GM12878 (cell line): ENCODE data around the gene KRT222. TPM values are rescaled to one million over a fixed set of nuclear protein-coding genes. Genes with fewer than 3 reads are reported as not detected.

ENCODE experiments used
- BRCA1 ChIP-seq: IDR thresholded peaks from 2 replicates; pipeline ENCODE4 v1.6.1; 2011; ENCODE audit warnings: low read depth, low read length, improper control_type of control experiment
- ETV6 ChIP-seq, 2 experiments: fragments of 450-650 bp in 1 of 2; IDR thresholded peaks in 1 of 2; conservative IDR thresholded peaks in 1 of 2; 2 replicates each; pipeline ENCODE4 v1.6.1; 2014; ENCODE audit warnings: antibody characterized with exemption in 1 of 2, borderline replicate concordance in 1 of 2, low read depth in 1 of 2, mild to moderate bottlenecking in 1 of 2, moderate library complexity in 1 of 2
- FOXK2 ChIP-seq: fragments of 450-650 bp; IDR thresholded peaks from 2 replicates; pipeline ENCODE4 v1.6.1; 2017; ENCODE audit warnings: mild to moderate bottlenecking, moderate library complexity
- FOXM1 ChIP-seq: IDR thresholded peaks from 2 replicates; pipeline ENCODE4 v1.6.1; 2012; ENCODE audit warnings: low read depth, mild to moderate bottlenecking, inconsistent platforms, low read length, moderate library complexity
- HSF1 ChIP-seq: fragments of 150-350 bp; IDR thresholded peaks from 2 replicates; pipeline ENCODE4 v1.6.1; 2014; ENCODE audit warnings: mild to moderate bottlenecking, low read depth, low read length
- IRF3 ChIP-seq: fragments of 450-650 bp; IDR thresholded peaks from 2 replicates; pipeline ENCODE4 v1.6.1; 2014; ENCODE audit warnings: mild to moderate bottlenecking
- IRF5 ChIP-seq: fragments of 450-650 bp; IDR thresholded peaks from 2 replicates; pipeline ENCODE4 v1.6.1; 2017; ENCODE audit warnings: borderline replicate concordance
- JUND ChIP-seq: IDR thresholded peaks from 2 replicates; pipeline ENCODE4 v1.6.1; 2012; ENCODE audit warnings: low read depth, mild to moderate bottlenecking, low read length, improper control_type of control experiment, moderate library complexity
- MXI1 ChIP-seq: fragments of 150-350 bp; IDR thresholded peaks from 2 replicates; pipeline ENCODE4 v1.6.1; 2011; ENCODE audit warnings: low read depth, mild to moderate bottlenecking, inconsistent platforms, low read length, improper control_type of control experiment
- MYB ChIP-seq: fragments of 150-350 bp; IDR thresholded peaks from 2 replicates; pipeline ENCODE4 v1.6.1; 2014; ENCODE audit warnings: mild to moderate bottlenecking, low read depth, low read length, borderline replicate concordance
- NFYA ChIP-seq: IDR thresholded peaks from 2 replicates; pipeline ENCODE4 v1.6.1; 2011; ENCODE audit warnings: low read depth, mild to moderate bottlenecking, low read length, improper control_type of control experiment, borderline replicate concordance
- NR2C2 ChIP-seq: IDR thresholded peaks from 2 replicates; pipeline ENCODE4 v1.6.1; 2011; ENCODE audit warnings: borderline replicate concordance, low read depth; ENCODE audit not compliant: control insufficient read depth, insufficient read length
- PML ChIP-seq: IDR thresholded peaks from 2 replicates; pipeline ENCODE4 v1.6.1; 2012; ENCODE audit warnings: low read length, inconsistent platforms
- POLR2AphosphoS2 ChIP-seq: IDR thresholded peaks from 2 replicates; pipeline ENCODE4 v1.6.1; 2011; ENCODE audit warnings: low read depth, mild to moderate bottlenecking, low read length, improper control_type of control experiment, moderate library complexity
- POLR2AphosphoS5 ChIP-seq: IDR thresholded peaks from 2 replicates; pipeline ENCODE4 v1.6.1; 2011; ENCODE audit warnings: mild to moderate bottlenecking, low read length, inconsistent platforms
- RAD21 ChIP-seq: IDR thresholded peaks from 2 replicates; pipeline ENCODE4 v1.6.1; 2011; ENCODE audit warnings: mild to moderate bottlenecking, low read depth, low read length, moderate library complexity; ENCODE audit not compliant: insufficient read depth
- RB1 ChIP-seq: fragments of 450-650 bp; formaldehyde crosslinking; IDR thresholded peaks from 2 replicates; pipeline ENCODE4 v1.6.1; 2017; ENCODE audit warnings: mild to moderate bottlenecking, borderline replicate concordance
- RCOR1 ChIP-seq: conservative IDR thresholded peaks from 2 replicates; pipeline ENCODE4 v1.6.1; 2012; ENCODE audit warnings: low read depth, low read length, improper control_type of control experiment
- SREBF2 ChIP-seq: IDR thresholded peaks from 2 replicates; pipeline ENCODE4 v1.6.1; 2012; ENCODE audit warnings: mild to moderate bottlenecking, low read length
- YY1 ChIP-seq: IDR thresholded peaks from 2 replicates; pipeline ENCODE4 v1.6.1; 2011; ENCODE audit warnings: low read depth, mild to moderate bottlenecking, low read length
- ZBTB11 ChIP-seq: fragments of 450-650 bp; formaldehyde crosslinking; IDR thresholded peaks from 2 replicates; pipeline ENCODE4 v1.5.0; 2022; ENCODE audit warnings: mild to moderate bottlenecking, missing genetic modification characterization
- ZNF274 ChIP-seq: IDR thresholded peaks from one replicate; pipeline ENCODE4 v1.8.0; 2011; ENCODE audit not compliant: insufficient read length, insufficient read depth
- polyA plus RNA-seq, 11 experiments: library from polyadenylated mRNA; depleted of rRNA in 4 of 11; unstranded in 6 of 11; stranded (reverse) in 5 of 11; fragments of >200 nt; fragmentation: Nextera tagmentation in 4 of 11; fragmentation: Illumina TruSeq in 1 of 11; extraction: Ambion mirVana in 4 of 11; extraction: Trizol in 1 of 11; gene quantifications; 1 replicate in 1 of 11; 2 replicates in 10 of 11; pipeline versions ENCODE4 v1.2.1 to v1.2.3, GENCODE V29; 2011 to 2016; ENCODE audit warnings: inconsistent platforms in 2 of 11, missing spikeins in 2 of 11, low read depth in 1 of 11
- total RNA-seq, 4 experiments: library from RNA; depleted of rRNA in 3 of 4; stranded (reverse); fragments of >200 nt in 3 of 4; fragmentation: Illumina TruSeq in 1 of 4; extraction: Trizol in 1 of 4; gene quantifications; 2 replicates each; pipeline versions ENCODE4 v1.2.1 to v1.2.3, GENCODE V29; 2013 to 2021

The KRT222 gene
- total and polyA plus RNA-seq, 10 of the 15 experiments (the other 5 are each of a cell fraction or from before 2014, with no cell fraction given): 0.21 to 6.4 (median 0.54) TPM; not detected in 1

- TF ChIP-seq NFYA (no peak), RAD21 (no peak), MXI1 (0 out of 2 replicates have a peak, but pooled peaks have one; percentile 4), YY1 (no peak), BRCA1 (no peak), FOXM1 (no peak; the same call in 1 of the 2 replicates), HSF1 (peak; percentile 81), ETV6 (conservative IDR thresholded peaks at IDR 0.05 in 1 of 2, IDR thresholded peaks at IDR 0.05 in 1 of 2; ENCODE audit: borderline replicate concordance in 1 of 2, low read depth in 1 of 2) (no peak), IRF5 (no peak), POLR2AphosphoS2 (0 out of 2 replicates have a peak, but pooled peaks have one; percentile 32), SREBF2 (no peak), NR2C2 (no peak), FOXK2 (no peak), POLR2AphosphoS5 (peak; percentile 77), IRF3 (no peak), PML (0 out of 2 replicates have a peak, but pooled peaks have one; percentile 23), ZBTB11 (CRISPR knock-in tag) (no peak), MYB (no peak), RB1 (peak; percentile 75; the same call in 1 of the 2 replicates), RCOR1 (no peak), ZNF274 (no peak), JUND (no peak)
Measured at GRCh38 chr17:40647624-40648383, 17.2 kb downstream of the KRT222 start, which contains the start of gene SMARCE1 (continued).
